ENCODE data around the gene ZNF557.

- TF ChIP-seq CTCF (IDR thresholded peaks at IDR 0.05 in 8 of 11, conservative IDR thresholded peaks at IDR 0.05 in 3 of 11) (no peak), POLR2A (IDR thresholded peaks at IDR 0.05) (no peak), POLR2AphosphoS5 (IDR thresholded peaks at IDR 0.05) (no peak)
These were observed 60.5 kb downstream of the ZNF557 start for GRCh38 chr19:7130043-7130442.
